Measurements from ENCODE around the gene ZNF611. TPM values are rescaled to one million over a fixed set of nuclear protein-coding genes. Genes with fewer than 3 reads are reported as not detected.

Gene ZNF611
- total and polyA plus RNA-seq, 9 of the 15 experiments (the other 6 are each of a cell fraction or from before 2014, with no cell fraction given) = 3.7 to 29.6 (median 12.8) TPM

GRCh38 chr19:52734893-52735661 is at the start of gene ZNF611 (continued):
- TF ChIP-seq ZBTB5 (IDR thresholded peaks at IDR 0.05) = no peak
- no peak for TF ChIP-seq CCAR2 (IDR thresholded peaks at IDR 0.05; ENCODE audit: low read depth, low read length)
- no peak for TF ChIP-seq ZNF584 (CRISPR knock-in tag; IDR thresholded peaks at IDR 0.05; ENCODE audit: low read depth)
- no peak for TF ChIP-seq ZNF445 (CRISPR knock-in tag; IDR thresholded peaks at IDR 0.05; ENCODE audit: low read depth)
- peak; percentile 67 for TF ChIP-seq NR2C1 (IDR thresholded peaks at IDR 0.05)
- TF ChIP-seq NR2C1 (tag; IDR thresholded peaks at IDR 0.05) = peak; percentile 78
- no peak for TF ChIP-seq HOMEZ (CRISPR knock-in tag; IDR thresholded peaks at IDR 0.05)
- no peak for TF ChIP-seq ZNF449 (CRISPR knock-in tag; IDR thresholded peaks at IDR 0.05)
- no peak for TF ChIP-seq MTF1 (CRISPR knock-in tag; IDR thresholded peaks at IDR 0.05; ENCODE audit: borderline replicate concordance)
- TF ChIP-seq PML (IDR thresholded peaks at IDR 0.05; ENCODE audit: low read length) = 0 out of 2 replicates have a peak, but pooled peaks have one; percentile 35
- TF ChIP-seq ZNF551 (CRISPR knock-in tag; IDR thresholded peaks at IDR 0.05) = no peak
- TF ChIP-seq STAG1 (CRISPR knock-in tag; IDR thresholded peaks at IDR 0.05; ENCODE audit: borderline replicate concordance) = no peak; the same call in 1 of the 2 replicates
- no peak for TF ChIP-seq ZC3H4 (CRISPR knock-in tag; IDR thresholded peaks at IDR 0.05; ENCODE audit: borderline replicate concordance)
- peak; percentile 54 to 82 for TF ChIP-seq RAD21 (CRISPR knock-in tag; conservative IDR thresholded peaks at IDR 0.05 in 1 of 2, IDR thresholded peaks at IDR 0.05 in 1 of 2)
- no peak for TF ChIP-seq MLX (CRISPR knock-in tag; conservative IDR thresholded peaks at IDR 0.05)
- TF ChIP-seq NFRKB (IDR thresholded peaks at IDR 0.05; ENCODE audit: low read depth) = no peak
- TF ChIP-seq PTTG1 (tag; IDR thresholded peaks at IDR 0.05; ENCODE audit: low read depth) = no peak
- TF ChIP-seq MAZ (CRISPR knock-in tag; conservative IDR thresholded peaks at IDR 0.05 in 1 of 2, IDR thresholded peaks at IDR 0.05 in 1 of 2) = peak; percentile 22 to 51; a peak in 1 of 4 replicates
- no peak for TF ChIP-seq XRCC5 (IDR thresholded peaks at IDR 0.05; ENCODE audit: low read depth, low read length)
- TF ChIP-seq ZNF324 (CRISPR knock-in tag; IDR thresholded peaks at IDR 0.05) = no peak
- no peak; a peak in 1 of 4 replicates for TF ChIP-seq HDAC1 (IDR thresholded peaks at IDR 0.05)
- no peak for TF ChIP-seq SNAPC5 (CRISPR knock-in tag; IDR thresholded peaks at IDR 0.05)

Measured in K562 (cell line).